RWPE1 (cell line): Measurements from ENCODE around the gene NXN.

Experiments used
- CTCF ChIA-PET: fragments of 350-600 bp; sonication (Branson Sonifier 250); formaldehyde crosslinking; extraction: SDS; loops from one replicate; lab custom pipeline; 2021; lab: Yijun Ruan, JAX
- POLR2A ChIA-PET: fragments of 400-600 bp; formaldehyde crosslinking; extraction: SDS; loops from one replicate; lab custom pipeline; 2020; ENCODE audit warnings: antibody characterized with exemption; ENCODE audit not compliant: low non-redundant PET; lab: Yijun Ruan, JAX
- DNase-seq: peaks from one replicate; pipeline ENCODE4 v3.0.0; 2012; ENCODE audit warnings: low spot score
- H3K27ac ChIP-seq: fragments of 450-650 bp; 2 replicates; pipeline ENCODE4 v1.5.1; 2017
- CTCF ChIP-seq: fragments of 450-650 bp; conservative IDR thresholded peaks from 2 replicates; pipeline ENCODE4 v1.5.1; 2017; ENCODE audit warnings: low read depth, mild to moderate bottlenecking

The NXN gene

GRCh38 chr17:987931-988330 lies 8.4 kb upstream of the NXN start:
- no peak for TF ChIP-seq CTCF
- POLR2A ChIA-PET = no interaction called here

DNA sequence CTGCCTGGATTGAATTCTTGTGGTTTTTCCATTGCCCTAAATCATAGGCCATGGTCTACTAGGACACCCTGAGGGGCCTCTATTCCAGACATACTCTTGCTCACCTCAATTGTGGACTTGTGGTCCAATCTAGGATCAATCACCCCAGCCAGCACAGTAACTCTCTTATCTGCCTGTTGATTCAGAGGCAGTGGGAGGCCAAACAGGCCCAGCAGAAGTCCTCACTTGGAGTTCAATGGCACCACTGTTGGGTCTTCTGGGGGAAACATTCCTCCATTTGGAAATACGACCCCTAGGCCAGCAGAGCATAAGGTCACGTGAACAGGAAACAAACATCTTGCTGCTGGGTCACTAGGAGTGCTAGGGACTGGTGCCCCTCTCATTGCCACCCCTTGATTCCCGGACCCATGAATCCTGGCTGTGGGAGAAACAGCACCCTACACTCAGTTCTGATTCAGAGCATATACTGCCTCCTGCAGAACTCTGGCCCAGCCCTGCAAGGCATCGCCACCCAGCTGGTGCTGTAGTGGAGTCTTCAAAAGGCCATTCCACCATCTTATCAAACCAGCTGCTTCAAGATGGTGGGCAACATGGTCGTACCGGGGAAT lies 6.8 kb upstream of the NXN start:
- CTCF ChIA-PET = interaction anchor here (0.6 kb wide), 1 partner anchor 271 kb away, joined by 3 read pairs; no protein-coding TSS in a partner anchor
- no peak for DNase-seq
- H3K27ac ChIP-seq = no peak overlapping the region
- POLR2A ChIA-PET = no interaction called here
- TF ChIP-seq CTCF = no peak

More at GRCh38 chr17:987931-988330, 8.4 kb upstream of the NXN start:
- DNase-seq = no peak
- CTCF ChIA-PET = no interaction called here
- H3K27ac ChIP-seq = no peak overlapping the region

- no peak overlapping the region for H3K27ac ChIP-seq
- CTCF ChIA-PET = no interaction called here
- DNase-seq = no peak
- POLR2A ChIA-PET = no interaction called here
- no peak for TF ChIP-seq CTCF
These were observed 4.3 kb upstream of the NXN start for GRCh38 chr17:983921-984320.

DNA sequence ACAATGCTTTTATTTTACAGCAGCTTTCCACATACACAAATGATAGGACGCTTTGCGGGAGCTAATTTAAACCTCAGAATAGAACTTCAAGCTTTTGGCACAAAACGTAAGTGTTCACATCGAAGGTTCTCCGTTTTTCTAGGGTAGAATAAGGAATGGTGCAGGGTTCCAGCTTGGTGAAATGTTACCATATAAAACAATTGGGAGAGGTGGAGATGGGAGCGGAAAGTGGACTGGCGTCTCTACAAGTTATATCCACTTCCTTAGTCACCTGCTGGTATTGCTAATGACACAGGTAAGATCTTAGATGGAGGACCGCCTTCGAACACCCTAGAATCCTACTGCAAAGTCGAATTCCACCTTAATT lies 1.7 kb upstream of the NXN start:
- DNase-seq = no peak
- POLR2A ChIA-PET = no interaction called here
- CTCF ChIA-PET = interaction anchor here (0.5 to 3.4 kb wide), 15 partner anchors 10 to 673 kb away, joined by 3 to 32 read pairs (median 4); no protein-coding TSS in a partner anchor
- peak overlapping the region; percentile 91; the same call in 1 of the 2 replicates for H3K27ac ChIP-seq
- TF ChIP-seq CTCF = no peak; the same call in 1 of the 2 replicates

GRCh38 chr17:980406-981291 lies 1.1 kb upstream of the NXN start:
- H3K27ac ChIP-seq = peak overlapping the region; percentile 91
- POLR2A ChIA-PET = interaction anchor here (0.6 kb wide), 1 partner anchor 185 kb away, joined by 4 read pairs; no protein-coding TSS in a partner anchor
- peak; percentile 76 for TF ChIP-seq CTCF
- peak; percentile 77 for DNase-seq
- CTCF ChIA-PET = interaction anchor here (0.5 to 3.4 kb wide), 17 partner anchors 10 to 672 kb away, joined by 3 to 32 read pairs (median 4); no protein-coding TSS in a partner anchor

- TF ChIP-seq CTCF = no peak
- CTCF ChIA-PET = interaction anchor here (1.0 to 3.4 kb wide), 2 partner anchors 100 to 184 kb away, joined by 5 to 32 read pairs; no protein-coding TSS in a partner anchor
- no peak for DNase-seq
These were observed 401 bp downstream of the NXN start for GRCh38 chr17:979212-979538.

More at GRCh38 chr17:979212-979538, 401 bp downstream of the NXN start:
- POLR2A ChIA-PET = no interaction called here
- peak overlapping the region; percentile 91 for H3K27ac ChIP-seq
